Inferior parietal cortex (tissue), 1 donor: ENCODE measurements around the gene UCKL1.
"Not testable (repeated sequence)": the region's sequence is repeated elsewhere in the genome, so short reads cannot be mapped to it uniquely, and the experiment has no call there.

Experiments used
- DNase-seq: peaks from one replicate; pipeline ENCODE4 v3.0.0-alpha.2; 2016; ENCODE audit errors: extremely low spot score

UCKL1 gene

GRCh38 chr20:63919130-63919529, 37.1 kb downstream of the UCKL1 start:
- DNase-seq = no peak

- peak; percentile 44 for DNase-seq
Measured at GRCh38 chr20:63917811-63918210, 38.4 kb downstream of the UCKL1 start.

GRCh38 chr20:63916371-63916939, 39.8 kb downstream of the UCKL1 start:
- DNase-seq = not testable (repeated sequence)

- no peak for DNase-seq
Measured at GRCh38 chr20:63915471-63915870, 40.7 kb downstream of the UCKL1 start.

- DNase-seq = no peak
Measured at GRCh38 chr20:63913768-63914167, 42.4 kb downstream of the UCKL1 start.

- DNase-seq = no peak
Measured at GRCh38 chr20:63911176-63911575, 45.0 kb downstream of the UCKL1 start.

- DNase-seq = no peak
Measured at GRCh38 chr20:63908008-63908682, 48.1 kb downstream of the UCKL1 start.

GRCh38 chr20:63903796-63904561, 52.2 kb downstream of the UCKL1 start:
- no peak for DNase-seq

GRCh38 chr20:63900413-63900812, 55.8 kb downstream of the UCKL1 start:
- no peak for DNase-seq

GRCh38 chr20:63898882-63899558, 57.2 kb downstream of the UCKL1 start:
- no peak for DNase-seq

- DNase-seq = no peak
Measured at GRCh38 chr20:63897978-63898561, 58.1 kb downstream of the UCKL1 start.

GRCh38 chr20:63896264-63897105, 59.7 kb downstream of the UCKL1 start:
- peak; percentile 25 for DNase-seq

GRCh38 chr20:63895952-63896263, 60.3 kb downstream of the UCKL1 start:
- no peak for DNase-seq

- DNase-seq = no peak
Measured at GRCh38 chr20:63895202-63895951, 60.8 kb downstream of the UCKL1 start.

GRCh38 chr20:63894358-63895201, 61.6 kb downstream of the UCKL1 start, which contains the start of gene DNAJC5:
DNAJC5 (plus strand) TSS chr20:63895126; CDS start chr20:63928346, 33,220 bp downstream.
- DNase-seq = peak; percentile 95

GRCh38 chr20:63893999-63894357, 62.2 kb downstream of the UCKL1 start:
- no peak for DNase-seq

- no peak for DNase-seq
Measured at GRCh38 chr20:63892402-63892801, 63.8 kb downstream of the UCKL1 start.

- DNase-seq = no peak
Measured at GRCh38 chr20:63891061-63892002, 64.9 kb downstream of the UCKL1 start.
